IPS DF 4.7 (cell line): ENCODE measurements around the gene DUS4L.
"Not testable (repeated sequence)": the region's sequence is repeated elsewhere in the genome, so short reads cannot be mapped to it uniquely, and the experiment has no call there.

Experiments used
- DNase-seq: peaks from one replicate; pipeline ENCODE4 v3.0.0-alpha.2; 2013; ENCODE audit warnings: low spot score; ENCODE audit errors: extremely low read depth

The DUS4L gene, protein sequence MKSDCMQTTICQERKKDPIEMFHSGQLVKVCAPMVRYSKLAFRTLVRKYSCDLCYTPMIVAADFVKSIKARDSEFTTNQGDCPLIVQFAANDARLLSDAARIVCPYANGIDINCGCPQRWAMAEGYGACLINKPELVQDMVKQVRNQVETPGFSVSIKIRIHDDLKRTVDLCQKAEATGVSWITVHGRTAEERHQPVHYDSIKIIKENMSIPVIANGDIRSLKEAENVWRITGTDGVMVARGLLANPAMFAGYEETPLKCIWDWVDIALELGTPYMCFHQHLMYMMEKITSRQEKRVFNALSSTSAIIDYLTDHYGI

DNA sequence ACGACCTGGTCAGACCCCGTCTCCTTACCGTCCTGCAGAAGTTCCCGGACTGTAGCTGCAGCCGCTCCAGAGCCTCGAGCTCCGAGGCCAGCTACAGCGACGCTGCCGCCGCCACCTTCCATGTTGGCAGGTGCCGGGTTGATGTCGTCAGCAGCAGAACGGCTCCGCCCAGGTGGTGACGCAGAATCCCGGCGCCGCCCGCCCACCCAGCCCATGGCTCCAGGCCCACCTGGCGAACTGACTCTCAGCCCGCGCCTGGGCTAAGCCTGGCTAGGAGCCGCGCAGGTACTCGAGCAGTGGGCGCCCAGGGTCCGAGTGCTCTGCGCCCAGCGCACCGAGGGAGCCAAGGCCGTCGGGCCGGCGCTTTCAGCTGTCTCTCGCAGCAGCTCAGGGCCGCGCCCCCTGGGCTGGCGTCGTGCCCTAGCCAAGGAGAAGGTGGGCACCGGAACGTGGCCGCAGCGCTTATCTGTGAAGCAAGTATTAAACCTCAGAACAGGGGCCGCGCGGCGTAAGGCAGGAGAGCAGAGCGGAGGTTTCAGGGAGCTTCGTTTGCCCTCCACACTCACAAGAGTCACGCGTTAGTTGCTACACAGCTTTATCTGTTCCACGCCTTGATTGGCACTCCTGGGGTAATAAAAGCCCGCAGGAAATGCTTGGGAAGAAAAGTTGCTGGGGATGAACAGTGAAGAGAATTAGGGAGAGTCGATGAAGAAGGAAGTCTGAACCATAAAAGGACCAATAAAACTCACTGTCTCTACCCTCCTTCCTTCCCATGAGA lies at the start of gene DUS4L, which contains the start of gene COG5:
Gene DUS4L (plus strand): TSS at position 197 of the 778 bp plus-strand sequence. CDS start 3,100 bp downstream, outside the sequence.
Gene COG5 (minus strand): TSS at position 146 of the 778 bp plus-strand sequence. CDS start 24 bp downstream, at position 122.
- no peak for DNase-seq

DNA sequence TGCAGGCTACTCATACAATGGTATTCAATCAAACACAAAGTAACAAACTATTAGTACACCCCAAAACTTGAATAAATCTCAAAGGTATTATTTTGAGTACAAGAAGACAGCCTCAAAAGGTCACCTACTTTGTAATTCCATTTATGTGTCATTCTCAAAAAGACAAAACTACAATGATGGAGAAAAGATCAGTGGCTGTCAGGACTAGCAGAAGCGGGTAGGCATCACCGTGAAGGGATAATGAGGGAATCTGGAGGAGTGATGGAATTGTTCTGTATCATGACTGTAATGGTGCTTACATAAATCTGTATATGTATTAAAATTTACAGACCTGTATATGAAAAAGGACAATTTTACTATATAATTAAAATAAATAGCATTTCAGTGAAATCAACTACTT lies 37.1 kb upstream of the DUS4L start:
- no peak for DNase-seq

DNA sequence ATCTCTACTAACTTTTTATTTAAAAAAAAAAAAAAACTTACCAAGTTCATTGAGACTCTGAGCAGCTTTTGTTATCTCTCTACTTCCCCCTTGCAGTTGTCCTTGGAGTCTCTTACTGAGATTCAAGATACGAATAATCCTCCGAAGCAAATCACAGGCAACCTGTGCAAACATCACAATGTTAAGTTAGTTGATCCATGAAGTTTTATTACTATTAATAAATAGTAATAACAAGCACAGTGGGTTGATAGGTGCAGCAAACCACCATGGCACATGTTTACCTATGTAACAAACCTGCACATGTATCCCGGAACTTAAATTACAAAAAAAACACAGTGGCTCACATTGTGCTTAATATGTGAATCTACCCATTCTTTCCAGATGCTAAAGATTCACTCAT lies 36.6 kb upstream of the DUS4L start:
- no peak for DNase-seq

DNA sequence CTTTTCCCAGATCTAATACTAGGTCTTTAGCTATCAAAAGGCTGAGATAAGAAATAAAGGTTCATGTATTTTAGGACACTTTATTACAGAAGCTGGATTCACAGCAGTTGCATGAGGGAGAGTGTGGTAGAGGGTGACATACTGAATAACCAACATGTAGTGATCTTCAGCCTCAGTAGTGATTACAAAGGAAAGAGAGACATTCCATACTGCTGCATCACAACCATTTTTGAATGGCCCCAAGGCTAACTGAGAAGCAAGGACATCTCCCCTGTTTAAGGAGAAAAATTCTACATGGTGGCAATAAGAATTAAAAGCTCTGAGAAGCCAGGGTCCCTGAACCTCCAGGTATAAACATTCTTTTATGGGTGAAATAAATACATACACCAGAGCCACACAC lies 35.3 kb upstream of the DUS4L start:
- DNase-seq, result no peak

DNA sequence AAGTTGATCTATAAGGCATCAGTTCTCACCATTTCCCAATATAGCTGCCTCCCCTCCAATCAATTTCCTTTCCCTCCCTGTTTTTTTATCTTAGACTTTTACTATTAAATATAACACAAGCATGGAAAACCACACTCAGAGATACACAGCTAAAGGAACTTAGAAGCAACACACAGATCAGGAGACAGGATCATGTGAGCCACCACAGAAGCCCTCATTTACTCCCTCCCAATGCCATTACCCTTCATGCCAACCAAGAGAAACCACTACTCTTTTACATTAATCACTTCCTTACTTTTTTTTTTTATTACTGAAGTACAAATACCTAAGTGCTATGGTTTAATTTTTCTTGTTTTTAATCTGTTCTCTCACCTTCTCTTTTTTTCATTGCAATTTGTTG lies 33.0 kb upstream of the DUS4L start:
- no peak for DNase-seq

DNA sequence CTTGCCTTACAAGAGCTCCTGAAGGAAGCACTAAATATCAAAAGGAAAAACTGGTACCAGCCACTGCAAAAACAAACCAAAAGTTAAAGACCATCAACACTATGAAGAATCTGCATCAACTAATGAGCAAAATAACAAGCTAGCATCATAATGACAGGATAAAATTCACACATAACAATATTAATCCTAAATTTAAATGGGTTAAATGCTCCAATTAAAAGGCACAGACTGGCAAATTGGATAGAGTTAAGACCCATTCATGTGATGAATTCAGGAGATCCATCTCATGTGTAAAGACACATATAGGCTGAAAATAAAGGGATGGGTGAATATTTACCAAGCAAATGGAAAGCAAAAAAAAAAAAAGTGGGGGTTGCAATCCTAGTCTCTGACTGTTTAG lies 29.6 kb upstream of the DUS4L start:
- no peak for DNase-seq

DNA sequence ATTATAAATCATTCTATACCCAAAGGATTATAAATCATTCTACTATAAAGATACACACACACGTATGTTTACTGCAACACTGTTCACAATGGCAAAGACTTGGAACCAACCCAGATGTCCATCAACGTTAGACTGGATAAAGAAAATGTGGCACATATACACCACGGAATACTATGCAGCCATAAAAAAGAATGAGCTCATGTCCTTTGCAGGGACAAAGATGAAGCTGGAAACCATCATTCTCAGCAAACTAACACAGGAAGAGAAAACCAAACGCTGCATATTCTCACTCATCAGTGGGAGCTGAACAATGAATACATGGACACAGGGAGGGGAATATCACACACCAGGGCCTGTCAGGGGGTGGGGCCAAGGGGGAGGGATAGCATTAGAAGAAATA lies 26.5 kb upstream of the DUS4L start:
- not testable (repeated sequence) for DNase-seq

DNA sequence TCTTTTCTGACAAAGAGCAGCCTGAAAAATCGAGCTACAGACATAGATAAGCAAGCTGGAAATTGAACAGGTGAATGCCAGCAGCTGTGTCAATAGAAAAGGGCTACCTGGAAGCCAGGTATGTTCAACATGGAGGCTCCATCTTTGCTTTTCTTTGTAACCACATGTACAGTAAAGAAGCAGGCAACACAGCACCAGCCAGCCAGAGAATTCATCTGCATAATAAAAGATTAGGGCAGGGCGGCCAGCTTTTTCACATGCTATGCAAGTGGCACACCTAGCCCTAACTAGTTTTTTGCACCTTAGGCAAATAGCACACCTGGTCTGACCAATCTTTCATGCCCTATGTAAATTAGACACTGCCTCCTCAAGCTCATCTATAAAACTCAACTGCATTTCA lies 25.8 kb upstream of the DUS4L start:
- no peak for DNase-seq

DNA sequence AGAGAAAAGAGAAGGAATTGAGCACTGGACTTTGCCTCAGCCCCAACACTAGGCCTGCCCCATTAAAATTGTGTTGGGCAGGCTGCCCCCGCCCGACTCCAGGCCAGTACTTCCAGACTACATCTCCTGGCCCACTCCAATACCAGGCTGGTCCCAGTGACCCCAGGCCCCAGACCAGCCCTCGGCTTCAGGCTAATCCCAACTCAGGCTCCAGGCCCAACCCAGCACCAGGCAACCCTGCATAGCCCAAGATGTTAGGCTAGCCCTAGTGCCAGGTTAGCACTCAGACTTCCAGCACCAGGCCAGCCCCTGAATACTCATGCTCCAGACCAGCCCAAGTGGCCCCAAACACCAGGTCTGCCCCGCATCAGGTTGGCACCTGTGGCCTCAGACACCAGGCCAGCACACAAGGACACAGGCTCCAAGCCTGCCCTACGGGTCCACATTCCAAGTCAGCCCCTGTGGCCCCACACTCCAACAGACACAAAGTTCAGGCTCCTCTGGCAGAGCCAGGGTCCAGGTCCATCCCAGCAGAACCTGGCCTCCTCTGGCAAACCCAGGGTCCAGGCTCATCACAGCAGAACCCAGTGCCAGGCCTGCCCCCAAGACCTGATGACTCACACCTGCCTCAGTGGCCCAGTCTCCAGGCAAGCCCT lies 20.3 kb upstream of the DUS4L start:
- no peak for DNase-seq

DNA sequence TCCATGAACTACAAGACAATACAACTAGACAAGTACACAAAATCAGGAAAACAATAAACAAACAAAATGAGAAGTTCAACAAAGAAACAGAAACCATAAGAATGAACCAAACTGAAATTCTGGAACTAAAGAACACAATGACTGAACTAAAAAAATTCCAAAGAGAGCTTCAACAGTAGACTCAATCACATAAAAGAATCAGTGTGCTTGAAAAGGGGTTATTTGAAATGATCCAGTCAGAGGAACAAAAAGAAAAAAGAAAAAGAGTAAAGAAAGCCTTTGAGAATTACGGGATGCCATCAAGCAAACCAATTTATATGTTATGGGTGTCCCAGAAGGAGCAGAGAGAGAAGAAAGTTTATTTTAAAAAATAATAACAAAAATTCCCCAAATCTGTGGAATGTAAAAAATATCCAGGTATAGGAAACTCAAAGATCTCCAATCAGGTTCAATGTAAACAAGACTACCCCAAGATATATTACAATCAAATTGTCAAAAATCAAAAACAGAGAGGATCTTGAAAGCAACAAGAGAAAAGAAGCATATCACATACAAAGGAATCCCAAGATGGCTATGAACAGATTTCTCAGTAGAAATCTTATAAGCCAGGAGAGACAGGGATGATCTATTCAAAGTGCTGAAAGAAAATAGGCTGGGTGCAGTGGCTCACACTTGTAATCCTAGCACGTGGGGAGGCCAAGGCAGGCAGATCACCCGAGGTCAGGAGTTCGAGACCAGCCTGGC lies 18.8 kb upstream of the DUS4L start:
- DNase-seq, result no peak

DNA sequence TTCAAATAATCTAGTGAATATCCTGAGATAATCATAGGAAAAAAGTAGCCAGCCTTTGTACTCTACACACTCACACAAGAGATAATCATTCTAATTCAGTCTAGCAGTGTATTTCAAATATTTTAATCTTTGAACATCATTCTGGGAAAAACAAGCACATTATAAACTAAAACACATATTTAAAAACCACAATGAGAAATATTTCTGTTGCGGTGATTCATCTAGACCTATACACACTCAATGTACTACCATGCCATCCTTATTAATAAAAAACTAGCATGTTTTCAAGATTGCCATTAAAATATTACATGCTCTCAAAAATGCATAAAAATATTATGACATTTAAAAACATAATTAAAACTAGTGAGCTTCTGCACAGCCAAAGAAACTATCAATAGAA lies 11.8 kb upstream of the DUS4L start:
- DNase-seq, result no peak

DNA sequence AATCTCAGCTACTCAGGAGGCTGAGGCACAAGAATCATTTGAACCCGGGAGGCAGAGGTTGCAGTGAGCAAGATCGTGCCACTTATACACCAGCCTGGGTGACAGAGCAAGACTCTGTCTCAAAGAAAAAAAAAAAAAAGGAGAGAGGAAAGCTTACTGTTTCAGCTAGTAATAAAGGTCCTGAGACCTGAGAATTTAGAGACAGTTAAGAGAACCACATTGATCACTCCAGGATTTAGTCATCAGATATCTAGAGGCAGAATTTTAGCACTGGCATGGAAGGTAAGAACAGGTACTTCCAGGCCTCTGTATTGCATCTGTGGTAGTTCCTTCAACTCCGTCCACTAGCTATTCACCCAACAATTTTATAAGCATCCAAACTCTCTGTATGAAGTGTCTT lies 7.9 kb upstream of the DUS4L start:
- DNase-seq, result no peak

DNA sequence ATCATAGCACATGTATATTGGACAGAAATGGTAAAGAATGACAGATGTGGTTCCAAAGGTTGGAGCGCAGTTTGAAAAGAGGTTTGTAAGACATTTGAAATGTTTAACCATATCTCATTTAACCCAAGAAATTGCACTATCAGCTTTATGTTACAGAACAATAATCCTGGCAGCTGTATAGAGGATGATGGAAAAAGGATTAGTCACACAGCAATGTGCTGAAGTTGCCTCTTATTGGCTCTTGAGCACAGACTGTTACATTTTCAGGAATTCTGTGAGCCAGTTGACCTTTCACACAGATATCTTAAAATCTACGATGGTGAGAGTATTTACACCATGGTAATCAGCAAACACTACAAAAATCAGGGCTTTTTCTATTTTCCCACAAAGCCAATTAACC lies 3.9 kb upstream of the DUS4L start:
- no peak for DNase-seq

DNA sequence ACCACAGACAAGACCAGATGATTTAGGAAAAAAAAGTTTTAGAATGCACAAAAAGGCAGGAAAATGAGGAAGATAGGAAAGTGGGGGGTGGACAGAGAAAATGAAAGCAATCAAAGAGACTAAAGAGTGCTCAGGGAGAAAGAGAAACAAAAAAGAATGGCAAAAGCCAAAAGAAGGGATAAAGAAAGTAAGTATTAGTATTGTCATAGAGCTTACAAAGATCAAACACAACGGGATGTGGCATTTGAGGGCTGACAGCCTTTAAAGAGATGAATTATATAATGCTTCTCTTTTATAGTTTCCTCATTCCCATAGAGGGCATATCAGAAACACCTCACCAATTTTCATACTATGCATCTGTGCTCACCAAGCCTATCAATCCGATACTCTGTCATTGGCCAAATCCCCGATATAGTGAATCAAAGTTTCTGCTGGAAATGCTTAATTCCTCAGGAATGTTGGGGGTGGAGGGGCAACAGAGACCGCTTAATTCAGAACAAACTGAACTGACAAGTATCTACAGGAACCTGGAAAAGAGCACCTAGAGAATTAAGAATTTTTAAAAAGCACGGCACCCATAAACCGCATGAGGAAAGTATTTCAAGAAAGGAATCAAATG lies 2.8 kb upstream of the DUS4L start:
- DNase-seq, result no peak

DNA sequence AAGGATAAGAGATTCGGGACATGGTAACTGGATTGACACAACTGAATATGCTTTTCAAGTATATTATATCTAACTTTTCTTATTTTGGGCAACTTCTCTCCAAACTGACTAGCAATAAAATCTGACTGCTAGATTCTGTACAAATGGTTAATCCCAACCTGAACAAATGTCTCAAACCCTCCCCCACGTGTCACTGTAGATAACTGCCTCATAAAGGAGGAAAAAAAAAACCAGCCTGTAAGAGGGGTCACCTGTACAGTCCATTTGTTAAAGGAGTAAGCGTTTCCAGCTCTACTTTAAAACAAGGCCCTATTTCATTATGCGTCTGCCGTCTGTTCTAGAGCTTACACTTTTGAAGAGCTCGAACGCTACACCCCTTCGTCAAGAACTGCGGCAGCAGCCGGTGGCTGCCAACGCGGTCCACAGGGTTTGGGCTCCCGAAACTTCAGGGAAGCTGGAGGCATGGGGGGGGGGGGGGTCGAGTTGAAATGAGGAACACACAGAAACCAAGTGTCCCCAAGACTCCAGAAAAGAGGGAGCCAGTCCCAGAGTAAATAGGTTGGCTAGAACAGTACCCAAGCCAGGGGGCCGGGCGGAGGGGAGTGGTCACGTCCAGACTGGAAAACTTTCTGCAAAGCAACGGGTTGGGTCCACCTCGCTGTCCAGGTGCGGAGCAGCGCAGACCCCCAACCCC lies 543 bp upstream of the DUS4L start:
- DNase-seq, result no peak

DNA sequence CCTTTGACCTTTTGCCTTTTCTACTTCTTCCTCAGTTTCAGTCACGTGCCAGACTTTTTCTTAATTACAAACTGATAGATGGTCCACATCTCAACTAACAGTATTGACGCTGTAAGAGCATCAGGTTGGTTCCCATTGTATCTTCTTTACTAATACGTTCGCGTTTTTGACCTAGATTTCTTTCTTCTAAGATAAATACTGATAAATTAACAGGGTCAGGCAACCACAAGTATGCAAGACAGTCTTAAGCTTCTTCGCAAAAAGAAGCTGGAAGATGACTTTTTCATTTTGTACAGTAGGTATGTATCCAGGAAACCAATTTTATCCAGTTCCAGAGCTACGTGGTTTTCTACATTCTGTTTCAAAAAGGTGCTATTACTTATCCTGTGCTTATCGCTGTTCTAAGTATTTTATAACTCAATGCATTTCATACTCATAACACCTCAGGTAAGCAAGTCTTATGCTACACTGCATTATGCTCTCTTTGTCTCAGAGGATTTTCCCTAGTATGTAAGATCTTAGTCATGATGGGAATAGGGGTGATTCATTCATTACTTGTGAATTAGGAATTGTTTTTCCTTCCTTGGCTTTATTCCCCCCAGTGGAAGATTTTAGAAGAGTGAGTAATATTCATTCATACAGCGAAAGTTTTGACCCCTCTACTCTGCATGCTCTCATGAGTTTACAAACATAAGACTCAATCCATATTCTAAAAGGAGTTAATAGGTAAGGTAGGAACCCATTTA lies 955 bp downstream of the DUS4L start:
- no peak for DNase-seq

DNA sequence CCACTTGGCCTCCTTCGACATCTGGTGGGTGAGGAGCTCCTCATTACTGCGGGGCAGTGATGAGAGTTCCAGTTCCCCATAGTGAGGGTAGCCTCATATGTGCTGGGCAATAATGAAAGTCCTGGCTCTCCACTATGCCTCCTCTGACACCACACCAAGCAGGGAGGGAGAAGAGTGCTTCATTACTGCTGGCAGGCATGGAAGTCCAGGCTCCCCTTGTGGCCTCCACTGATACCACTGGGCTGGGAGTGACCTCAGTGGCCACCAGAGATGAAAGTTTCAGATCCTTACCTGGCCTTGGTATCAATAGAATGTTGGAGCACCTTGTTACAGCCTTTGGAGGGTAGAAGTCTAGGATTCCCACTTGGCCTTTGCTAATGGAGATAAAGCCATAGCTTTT lies 6.5 kb downstream of the DUS4L start:
- DNase-seq, result no peak

DNA sequence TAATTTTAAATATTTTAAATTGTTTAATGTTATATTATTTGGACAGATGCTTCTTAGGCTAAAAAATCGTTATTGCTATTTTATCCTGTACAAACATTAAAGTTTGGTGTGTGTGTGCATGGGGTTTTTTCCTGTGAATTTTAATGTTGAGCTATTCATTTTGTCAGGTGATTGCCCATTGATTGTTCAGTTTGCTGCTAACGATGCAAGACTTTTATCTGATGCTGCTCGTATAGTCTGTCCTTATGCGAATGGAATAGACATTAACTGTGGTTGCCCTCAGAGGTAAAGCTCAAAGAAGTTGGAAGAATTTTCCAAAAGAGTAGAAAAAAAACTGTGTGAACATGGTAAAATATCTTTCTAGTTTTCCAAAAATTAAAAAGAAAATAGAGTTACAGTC lies 9.8 kb downstream of the DUS4L start:
- no peak for DNase-seq

DNA sequence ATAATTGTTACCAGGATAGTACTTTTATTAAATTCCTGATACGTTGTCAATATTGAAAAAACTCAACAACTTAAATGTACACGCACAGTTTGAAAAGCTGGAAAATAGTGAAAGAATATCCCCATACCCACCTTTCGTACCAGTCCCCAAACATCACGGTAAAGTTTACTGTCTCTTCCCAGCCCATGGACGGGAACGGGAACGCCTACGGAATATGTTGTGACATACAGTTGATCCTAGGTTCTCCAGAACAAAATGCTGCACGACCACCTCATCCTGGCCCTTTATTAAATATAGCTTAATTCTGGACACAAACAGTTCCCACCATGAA lies 15.7 kb downstream of the DUS4L start:
- no peak for DNase-seq
